ENCODE measurements around the gene DCTPP1.

GRCh38 chr16:30438835-30439234 lies 9.0 kb upstream of the DCTPP1 start:
- no peak for TF ChIP-seq GRHL1 (CRISPR knock-in tag; conservative IDR thresholded peaks at IDR 0.05)
- no peak for TF ChIP-seq ATF3 (CRISPR knock-in tag; IDR thresholded peaks at IDR 0.05)
- TF ChIP-seq MTA3 (CRISPR knock-in tag; IDR thresholded peaks at IDR 0.05), result no peak
- TF ChIP-seq POLR2AphosphoS5 (IDR thresholded peaks at IDR 0.05; ENCODE audit: low read depth, low read length), result no peak
- no peak for TF ChIP-seq MIER2 (CRISPR knock-in tag; IDR thresholded peaks at IDR 0.05)
- TF ChIP-seq ZNF691 (CRISPR knock-in tag; IDR thresholded peaks at IDR 0.05; ENCODE audit: borderline replicate concordance, low read depth), result no peak
- TF ChIP-seq ZNF713 (CRISPR knock-in tag; IDR thresholded peaks at IDR 0.05), result no peak
- no peak for TF ChIP-seq ATF1 (CRISPR knock-in tag; IDR thresholded peaks at IDR 0.05)
- no peak for TF ChIP-seq ZNF274 (CRISPR knock-in tag; IDR thresholded peaks at IDR 0.05)

Measured in HepG2 (cell line).